G401 (cell line): ENCODE results near the gene GLRX5. TPM values are rescaled to one million over a fixed set of nuclear protein-coding genes. Genes with fewer than 3 reads are reported as not detected.
"Not testable (repeated sequence)": the region's sequence is repeated elsewhere in the genome, so short reads cannot be mapped to it uniquely, and the experiment has no call there.

Experiments used
- DNase-seq: peaks from one replicate; pipeline ENCODE4 v3.0.0-alpha.2; 2015; ENCODE audit warnings: low spot score
- in situ Hi-C: cut with HindIII; loops from 2 replicates; pipeline ENCODE4 v1.10.0; 2016; ENCODE audit warnings: low sequenced_read_pairs, mixed read lengths
- total RNA-seq: library from RNA; depleted of rRNA; stranded (reverse); fragments of >200 nt; shearing (Covaris generic); gene quantifications from 2 replicates; pipeline ENCODE4 v1.2.3, GENCODE V29; 2014; rRNA removed

GLRX5 gene
- total RNA-seq, 1 experiment from 2014 or later, result 105 TPM

GRCh38 chr14:95577870-95578269, 43.0 kb downstream of the GLRX5 start:
- no peak for DNase-seq
- in situ Hi-C loops, result no loop called here

GRCh38 chr14:95583836-95584617, 49.2 kb downstream of the GLRX5 start:
- DNase-seq, in situ Hi-C loops: not testable (repeated sequence)

GRCh38 chr14:95585953-95586620, 51.2 kb downstream of the GLRX5 start:
- in situ Hi-C loops, result no loop called here
- no peak for DNase-seq

GRCh38 chr14:95591182-95591581, 56.3 kb downstream of the GLRX5 start:
- DNase-seq, in situ Hi-C loops: not testable (repeated sequence)

Other genes with a start within 250 kb of the GLRX5 start
- gene CLMN, start 215.1 kb upstream of the GLRX5 start, total RNA-seq, result not detected in 2 replicates
- gene SYNE3, start 18.4 kb upstream of the GLRX5 start, total RNA-seq, result 0.55 and 2.4 TPM in 2 replicates
- not detected in 2 replicates for gene TCL1B, start 151.4 kb downstream of the GLRX5 start, total RNA-seq
- gene TCL1A, start 179.1 kb downstream of the GLRX5 start, total RNA-seq, result not detected in 2 replicates